Ecto neural progenitor cell (in vitro differentiated cells): ENCODE results near the gene ALG11.
"Not testable (repeated sequence)": the region's sequence is repeated elsewhere in the genome, so short reads cannot be mapped to it uniquely, and the experiment has no call there.

Experiments
- DNase-seq: peaks from one replicate; pipeline ENCODE4 v3.0.0-alpha.2; 2018; ENCODE audit warnings: low spot score

The ALG11 gene

DNA sequence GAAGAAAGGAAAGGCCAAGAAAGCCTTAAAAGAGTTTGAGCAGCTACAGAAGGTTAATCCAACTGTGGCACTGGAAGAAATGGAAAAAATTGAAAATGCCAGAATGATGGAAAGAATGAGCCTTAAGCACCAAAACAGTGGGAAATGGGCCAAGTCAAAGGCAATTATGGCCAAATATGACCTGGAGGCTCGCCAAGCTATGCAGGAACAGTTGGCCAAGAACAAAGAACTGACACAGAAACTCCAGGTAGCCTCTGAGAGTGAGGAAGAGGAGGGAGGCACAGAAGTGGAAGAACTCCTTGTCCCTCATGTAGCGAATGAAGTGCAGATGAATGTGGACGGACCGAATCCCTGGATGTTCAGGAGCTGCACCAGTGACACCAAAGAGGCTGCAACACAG lies 17.4 kb downstream of the ALG11 start:
- DNase-seq: no peak

DNA sequence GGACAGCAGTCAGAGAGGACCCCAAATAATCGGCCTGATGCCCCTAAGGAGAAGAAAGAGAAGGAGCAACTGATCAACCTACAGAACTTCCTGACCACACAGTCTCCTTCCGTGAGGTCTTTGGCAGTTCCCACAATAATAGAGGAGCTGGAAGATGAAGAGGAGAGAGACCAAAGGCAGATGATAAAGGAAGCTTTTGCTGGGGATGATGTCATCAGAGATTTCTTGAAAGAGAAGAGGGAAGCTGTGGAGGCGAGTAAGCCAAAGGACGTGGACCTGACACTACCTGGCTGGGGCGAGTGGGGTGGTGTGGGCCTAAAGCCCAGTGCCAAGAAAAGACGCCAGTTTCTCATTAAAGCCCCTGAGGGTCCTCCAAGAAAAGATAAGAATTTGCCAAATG lies 18.2 kb downstream of the ALG11 start:
- not testable (repeated sequence) for DNase-seq

DNA sequence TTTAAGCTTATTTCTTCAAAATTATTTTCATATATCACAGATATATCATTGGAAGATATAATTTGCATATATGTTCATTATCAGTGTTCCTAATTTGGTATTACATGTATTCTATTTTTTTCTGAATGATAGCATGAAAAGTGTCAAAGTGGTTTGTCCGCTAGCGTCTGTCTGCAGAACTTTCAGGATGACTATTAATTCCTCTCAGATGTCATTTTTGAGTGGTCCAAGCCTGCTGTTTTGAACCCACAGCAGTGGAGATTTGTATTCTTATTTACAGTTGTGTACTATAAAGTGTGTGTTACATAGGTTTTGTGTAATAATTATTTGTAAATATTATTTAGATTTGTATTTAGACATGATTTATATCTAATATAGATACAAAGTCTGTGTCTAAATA lies 20.8 kb downstream of the ALG11 start:
- DNase-seq: no peak

DNA sequence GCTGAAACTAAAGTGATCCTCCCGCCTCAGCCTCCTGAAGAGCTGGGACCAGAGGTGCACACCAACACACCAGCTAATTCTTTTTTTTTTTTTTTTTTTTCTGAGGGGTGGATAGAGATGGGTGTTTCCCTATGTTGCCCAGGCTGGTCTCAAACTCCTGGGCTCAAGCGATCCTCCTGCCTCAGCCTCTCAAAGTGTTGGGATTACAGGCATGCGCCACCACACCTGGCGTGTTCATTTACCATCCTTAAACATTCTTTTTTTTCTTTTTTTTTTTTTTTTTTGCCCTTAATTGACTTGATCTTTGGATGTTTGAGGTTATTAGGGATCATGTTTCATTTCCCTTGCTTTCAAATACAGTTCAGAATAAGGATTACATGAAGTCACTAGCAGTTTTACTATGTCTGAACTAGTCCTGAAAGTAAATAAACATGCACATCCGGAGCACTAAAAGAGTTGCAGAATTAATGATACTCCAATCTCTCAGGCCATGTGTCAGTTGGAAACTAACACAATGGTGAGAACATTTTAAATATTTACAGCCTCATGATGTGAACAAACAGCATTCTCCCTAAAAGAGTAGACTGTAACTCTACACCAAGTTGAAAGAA lies 22.5 kb downstream of the ALG11 start:
- DNase-seq: no peak

DNA sequence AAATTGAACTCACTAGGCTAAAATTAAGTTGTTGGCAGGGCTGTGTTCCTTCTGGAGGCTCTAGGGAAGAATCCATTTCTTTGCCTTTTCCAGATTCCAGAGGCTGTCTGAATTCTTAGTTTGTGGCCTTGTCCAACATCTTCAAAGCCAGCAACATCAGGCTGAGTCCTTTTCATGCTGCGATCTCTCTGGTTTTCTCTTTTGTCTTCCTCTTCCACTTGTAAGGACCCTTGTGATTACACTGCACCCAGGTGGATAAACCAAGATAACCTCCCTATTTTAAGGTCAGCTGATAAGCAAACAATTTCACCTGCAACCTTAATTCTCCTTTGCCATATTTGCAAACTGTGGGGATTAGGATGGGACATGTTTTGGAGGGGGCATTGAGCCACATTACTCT lies 23.8 kb downstream of the ALG11 start:
- no peak for DNase-seq

DNA sequence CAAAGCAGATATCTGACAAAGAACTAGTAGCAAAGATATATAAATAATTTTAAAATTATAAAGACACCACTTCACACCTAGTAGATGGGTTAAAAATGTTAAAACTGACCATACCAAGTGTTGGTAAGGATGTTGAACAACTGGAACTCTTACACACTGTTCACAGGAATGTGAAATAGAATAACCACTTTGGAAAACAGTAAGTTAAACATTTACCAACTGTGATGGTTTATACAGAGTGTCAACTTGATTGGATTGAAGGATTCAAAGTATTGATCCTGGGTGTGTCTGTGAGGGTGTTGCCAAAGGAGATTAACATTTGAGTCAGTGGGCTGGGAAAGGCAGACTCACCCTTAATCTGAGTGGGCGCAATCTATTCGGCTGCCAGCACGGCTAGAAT lies 31.5 kb downstream of the ALG11 start:
- DNase-seq: no peak

DNA sequence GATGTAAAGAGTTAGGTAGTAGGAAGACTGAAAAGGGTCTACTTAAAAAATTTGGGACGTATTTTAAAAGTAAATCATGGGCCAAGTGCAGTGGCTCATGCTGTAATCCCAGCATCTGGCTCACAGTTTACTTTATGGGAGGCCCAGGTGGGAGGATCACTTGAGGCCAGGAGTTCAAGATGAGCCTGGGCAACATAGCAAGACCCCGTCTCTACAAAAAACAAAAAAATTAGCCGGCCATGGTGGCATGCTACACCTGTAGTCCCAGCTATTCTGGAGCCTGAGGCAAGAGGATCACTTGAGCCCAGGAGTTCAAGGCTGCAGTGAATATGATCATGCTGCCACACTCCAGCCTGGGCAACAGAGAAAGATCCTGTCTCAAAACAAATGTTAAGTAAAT lies 35.3 kb downstream of the ALG11 start:
- DNase-seq: no peak

DNA sequence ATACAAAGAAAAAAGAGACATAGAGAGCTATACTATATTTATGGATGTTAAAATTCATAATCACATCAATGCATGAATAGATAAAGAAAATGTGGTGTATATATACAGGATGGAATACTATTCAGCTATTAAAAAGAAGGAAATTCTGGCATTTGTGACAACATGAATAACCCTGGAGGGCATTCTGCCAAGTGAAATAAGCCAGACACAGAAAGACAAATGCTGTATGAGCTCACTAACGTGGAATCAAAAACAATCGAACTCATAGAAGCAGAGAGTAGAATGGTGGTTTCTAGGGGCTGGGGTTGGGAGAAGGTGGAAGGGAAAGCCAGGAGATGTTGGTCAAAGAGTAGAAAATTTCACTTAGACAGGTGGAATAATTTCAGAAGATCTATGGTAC lies 36.3 kb downstream of the ALG11 start:
- DNase-seq: no peak

DNA sequence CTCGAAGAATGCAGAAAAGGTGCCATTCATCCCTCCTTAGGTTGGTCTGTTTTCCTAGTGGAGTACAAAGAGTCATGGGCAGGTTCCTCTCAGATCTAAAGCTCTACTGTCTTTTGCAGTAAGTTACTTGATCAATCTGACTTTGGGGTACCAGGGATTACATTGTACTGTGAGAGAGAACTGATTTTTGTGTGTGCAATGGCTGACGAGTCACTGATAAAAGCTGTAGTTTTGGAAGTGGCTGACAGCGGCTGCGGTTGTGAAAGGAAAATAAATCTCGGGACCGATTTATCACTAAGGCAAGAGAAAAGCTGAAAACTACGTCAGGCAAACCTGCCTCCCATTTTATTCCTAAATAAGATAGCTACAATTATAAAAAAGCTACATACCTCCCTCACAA lies 39.2 kb downstream of the ALG11 start:
- DNase-seq: no peak

DNA sequence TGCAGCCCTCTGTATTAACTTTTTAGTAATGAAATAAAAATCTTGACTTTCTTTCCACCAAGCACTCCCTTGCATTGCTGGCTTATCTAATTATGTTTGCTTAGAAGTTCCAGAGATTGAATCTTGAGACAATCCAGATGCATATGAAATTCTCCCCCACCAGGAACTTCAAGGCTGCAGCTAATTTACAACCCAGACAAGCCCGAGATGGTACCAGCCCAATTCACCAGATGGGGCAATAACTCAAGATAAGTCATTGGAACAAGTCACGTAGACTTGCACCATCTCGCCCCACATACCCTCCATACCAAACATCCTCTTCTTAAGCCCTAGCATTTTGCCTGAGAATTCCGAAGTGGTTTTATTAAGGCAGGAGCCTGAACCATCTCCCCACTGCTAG lies 41.3 kb downstream of the ALG11 start:
- DNase-seq: no peak

DNA sequence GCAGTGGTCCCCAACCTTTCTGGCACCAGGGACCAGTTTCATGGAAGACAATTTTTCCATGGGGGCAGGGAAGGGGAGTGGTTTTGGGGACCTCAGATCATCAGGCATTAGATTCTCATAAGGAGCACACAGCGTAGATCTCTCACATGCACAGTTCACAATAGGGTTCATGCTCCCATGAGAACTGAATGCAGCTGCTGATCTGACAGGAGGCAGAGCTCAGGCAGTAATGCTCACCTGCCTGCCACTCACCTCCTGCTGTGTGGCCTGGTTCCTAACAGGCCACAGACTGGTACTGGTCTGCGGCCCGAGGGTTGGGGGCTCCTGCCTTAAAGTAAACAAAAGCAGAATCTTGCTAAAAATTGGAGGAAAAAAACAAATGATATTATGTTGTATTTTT lies 48.9 kb downstream of the ALG11 start:
- not testable (repeated sequence) for DNase-seq

DNA sequence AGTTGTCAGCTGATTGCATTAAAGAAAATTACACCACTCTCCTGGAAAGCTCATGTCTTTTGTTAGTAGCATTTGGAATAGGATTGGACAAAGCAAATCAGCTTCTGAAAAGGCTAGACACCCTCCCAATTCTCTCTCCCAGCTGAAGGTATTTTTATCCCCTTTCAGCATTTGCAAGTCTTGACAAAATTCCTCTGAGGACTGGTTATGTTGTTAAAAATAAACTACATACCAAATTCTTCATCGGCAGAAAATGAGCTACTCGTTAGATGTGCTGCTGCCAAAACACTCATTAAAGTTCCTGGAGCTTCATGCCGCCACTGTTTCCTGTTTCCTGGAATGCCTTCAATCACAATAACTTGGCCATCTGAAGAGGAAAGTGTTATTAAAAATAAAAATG lies 49.4 kb downstream of the ALG11 start:
- no peak for DNase-seq

DNA sequence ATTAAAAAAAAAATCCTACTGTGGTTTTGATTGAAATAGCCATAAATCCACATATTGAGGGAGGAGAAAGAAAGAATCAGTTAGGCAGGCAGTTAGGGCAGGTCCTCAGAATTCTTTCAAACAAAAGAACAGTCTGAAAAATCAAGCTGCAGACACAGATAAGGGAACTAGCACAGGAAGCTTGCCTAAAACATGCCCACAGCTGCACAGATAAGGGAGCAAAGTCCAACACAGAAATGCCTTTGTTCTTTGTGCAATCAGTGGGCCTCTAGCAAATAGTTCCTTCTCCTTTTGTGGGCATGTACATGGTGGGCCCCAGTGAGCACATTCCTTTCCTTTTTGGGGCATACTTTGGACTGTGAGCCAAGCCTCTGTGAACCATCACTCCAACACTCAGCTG lies 55.0 kb downstream of the ALG11 start:
- no peak for DNase-seq

DNA sequence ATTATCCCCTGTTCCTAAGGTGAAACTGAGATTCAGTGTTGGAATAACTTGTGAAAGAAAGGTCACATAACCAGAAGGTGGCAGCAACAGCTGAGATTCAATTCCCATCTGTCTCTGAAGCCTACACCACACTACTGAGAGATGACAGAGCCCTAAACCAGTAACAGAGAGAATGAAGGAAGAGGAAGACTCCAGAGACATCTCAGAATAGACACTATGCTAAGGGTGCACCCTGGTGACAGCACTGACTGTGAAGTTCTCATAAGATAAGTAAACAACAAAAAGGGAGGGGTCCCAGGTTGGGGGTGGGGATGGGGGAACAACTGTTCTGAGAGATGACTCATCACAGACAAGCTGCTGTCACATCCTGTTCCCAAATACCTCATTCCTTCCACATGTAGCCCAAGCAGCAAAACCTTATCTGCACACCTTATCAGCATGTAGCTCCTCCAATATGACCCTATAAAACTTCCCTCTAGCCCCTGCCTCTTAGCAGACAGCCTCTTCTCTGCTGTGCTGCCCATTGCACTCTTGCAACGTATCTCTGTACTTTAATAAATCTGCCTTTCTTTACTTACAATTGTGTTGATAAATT lies 58.8 kb downstream of the ALG11 start:
- no peak for DNase-seq
